GM15510 (cell line): ENCODE results near the gene SEPTIN7.

Source experiments
- POLR2A ChIP-seq: IDR thresholded peaks from 3 replicates; pipeline ENCODE4 v1.6.1; 2011; ENCODE audit warnings: borderline replicate concordance; ENCODE audit not compliant: insufficient read length; ENCODE audit errors: extremely low read depth

Gene SEPTIN7

GRCh38 chr7:35780070-35780469, 20.8 kb upstream of the SEPTIN7 start:
- no peak for TF ChIP-seq POLR2A

GRCh38 chr7:35781200-35781701, 19.6 kb upstream of the SEPTIN7 start:
- no peak for TF ChIP-seq POLR2A

GRCh38 chr7:35781767-35782515, 18.9 kb upstream of the SEPTIN7 start:
- TF ChIP-seq POLR2A: no peak

DNA sequence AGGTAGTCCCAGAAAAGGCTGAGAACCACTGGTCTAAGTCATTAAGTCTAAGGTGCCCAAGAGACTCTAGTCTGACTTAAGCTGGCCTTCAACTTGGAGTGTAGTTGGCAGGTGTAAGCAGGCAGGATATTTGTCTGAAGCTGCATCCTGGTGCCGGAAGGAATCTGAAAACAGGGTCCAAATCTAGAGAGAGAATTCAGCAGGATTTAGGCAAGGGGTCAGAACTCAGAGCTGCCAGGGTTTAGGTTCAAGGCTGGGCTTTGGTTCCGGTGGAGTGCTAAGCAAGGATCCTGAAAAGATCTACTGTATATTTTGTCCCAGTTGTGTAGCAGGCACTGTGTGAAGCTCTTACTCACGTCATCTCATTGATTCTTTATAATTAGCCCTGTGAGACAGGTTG, 16.5 kb upstream of the SEPTIN7 start:
- TF ChIP-seq POLR2A: no peak

DNA sequence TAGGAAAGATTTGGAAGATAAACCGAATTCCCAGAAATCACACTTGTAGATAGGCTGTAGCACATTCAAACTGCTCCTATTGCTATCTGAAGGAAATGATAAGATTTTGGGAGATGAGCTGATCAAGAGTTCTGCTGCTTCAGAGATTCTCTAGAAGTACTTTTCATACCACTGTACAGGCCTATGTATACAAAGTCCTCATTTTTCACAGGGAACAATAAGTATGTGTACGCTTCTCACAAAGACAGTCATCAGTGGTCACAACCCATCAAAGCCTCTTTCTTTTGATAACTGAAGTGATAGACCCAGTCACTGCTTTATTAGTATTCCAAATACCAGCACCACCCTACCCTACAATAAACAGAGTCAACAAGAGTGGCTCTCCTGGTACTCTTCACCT, 15.6 kb upstream of the SEPTIN7 start:
- no peak for TF ChIP-seq POLR2A

- no peak for TF ChIP-seq POLR2A
Observed at GRCh38 chr7:35787925-35788324, 12.9 kb upstream of the SEPTIN7 start.

DNA sequence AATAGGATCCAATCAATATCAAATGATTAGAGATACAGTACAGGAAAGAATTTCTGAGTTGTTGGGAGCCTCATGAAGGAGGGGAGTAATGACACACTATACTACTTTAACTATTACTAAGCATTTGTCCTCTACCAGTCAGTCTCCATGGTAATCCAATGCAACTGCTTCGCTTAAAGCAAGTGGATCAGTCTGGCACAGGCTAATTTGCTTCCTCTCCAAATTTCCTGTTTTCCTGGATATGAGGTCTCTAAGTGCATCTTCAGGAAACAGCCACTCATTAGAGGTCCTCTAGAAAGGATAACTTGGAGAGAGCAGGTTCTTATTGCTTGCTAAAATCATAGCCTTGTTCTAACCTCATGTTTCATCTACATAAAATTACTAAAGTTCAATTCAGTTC, 8.4 kb upstream of the SEPTIN7 start:
- TF ChIP-seq POLR2A: no peak

- no peak for TF ChIP-seq POLR2A
Observed at GRCh38 chr7:35792873-35793489, 7.9 kb upstream of the SEPTIN7 start.

DNA sequence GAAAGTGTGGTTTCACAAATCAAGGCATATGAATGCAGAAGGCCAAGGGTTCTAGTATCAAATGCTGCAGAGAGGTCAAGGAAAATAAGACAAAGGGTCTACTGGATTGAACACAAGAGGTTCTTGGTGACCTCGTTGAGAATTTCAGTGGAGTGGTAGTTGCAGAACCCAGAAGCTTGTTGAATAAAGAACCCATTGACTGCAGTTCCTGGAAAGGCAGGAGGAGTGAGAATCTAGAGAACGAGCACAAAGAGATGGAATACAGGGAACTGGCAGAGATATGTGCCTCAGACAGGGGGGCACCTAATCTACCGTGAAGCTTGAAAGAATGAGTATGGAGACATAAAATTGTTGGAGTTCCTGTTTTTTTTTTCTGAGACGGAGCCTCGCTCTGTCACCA, 3.5 kb upstream of the SEPTIN7 start:
- no peak for TF ChIP-seq POLR2A

- TF ChIP-seq POLR2A: peak; percentile 57
Observed at GRCh38 chr7:35799846-35800717, 775 bp upstream of the SEPTIN7 start.

- TF ChIP-seq POLR2A: peak; percentile 19
Observed at GRCh38 chr7:35801392-35802101, 690 bp downstream of the SEPTIN7 start.

DNA sequence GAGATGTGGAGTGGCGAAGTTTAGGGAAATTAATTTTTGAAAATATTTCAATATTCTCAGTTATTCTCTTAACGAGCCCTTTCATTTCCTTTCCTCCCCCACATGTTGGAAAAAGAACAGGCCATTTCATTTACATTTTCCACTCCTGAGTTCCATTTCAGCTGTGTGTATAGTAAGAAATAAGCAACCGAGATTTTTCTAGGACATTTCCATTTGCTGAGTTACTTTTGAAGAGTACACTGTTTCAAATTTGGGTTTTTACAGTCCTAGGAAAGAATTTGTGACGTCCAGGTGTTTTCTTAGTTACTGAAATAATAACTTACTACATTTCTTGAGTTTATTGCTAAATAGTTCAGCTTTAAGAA, 1.2 kb downstream of the SEPTIN7 start:
- no peak for TF ChIP-seq POLR2A

- no peak for TF ChIP-seq POLR2A
Observed at GRCh38 chr7:35802649-35803048, 1.8 kb downstream of the SEPTIN7 start.

GRCh38 chr7:35804231-35804970, 3.5 kb downstream of the SEPTIN7 start:
- no peak for TF ChIP-seq POLR2A
